DOHH2 (cell line): ENCODE measurements around the gene RILPL2.
"Not testable (repeated sequence)": the region's sequence is repeated elsewhere in the genome, so short reads cannot be mapped to it uniquely, and the experiment has no call there.

ENCODE experiments used
- H3F3A ChIP-seq: fragments of 200-600 bp; sonication (generic), shearing (Covaris generic); 2 replicates; pipeline ENCODE4 v1.6.0; 2016; ENCODE audit warnings: antibody characterized with exemption, mild to moderate bottlenecking; ENCODE audit not compliant: control insufficient read depth, insufficient read depth
- H3K27ac ChIP-seq: fragments of 200-600 bp; sonication (generic); 2 replicates; pipeline ENCODE4 v1.5.1; 2014; ENCODE audit warnings: low read depth, mild to moderate bottlenecking, low read length, moderate library complexity
- H3K27me3 ChIP-seq: fragments of 200-600 bp; sonication (generic); 2 replicates; pipeline ENCODE4 v1.6.1; 2014; ENCODE audit warnings: mild to moderate bottlenecking, low read length, mixed read lengths; ENCODE audit not compliant: control insufficient read depth
- H3K36me3 ChIP-seq: fragments of 200-600 bp; sonication (generic); 2 replicates; pipeline ENCODE4 v1.6.1; 2014; ENCODE audit warnings: mild to moderate bottlenecking, low read length, moderate library complexity, mixed read lengths; ENCODE audit not compliant: control insufficient read depth
- H3K4me1 ChIP-seq: fragments of 200-600 bp; sonication (generic); 2 replicates; pipeline ENCODE4 v1.6.1; 2014; ENCODE audit warnings: mild to moderate bottlenecking, low read length, mixed read lengths; ENCODE audit not compliant: control insufficient read depth
- H3K4me2 ChIP-seq: fragments of 200-600 bp; sonication (generic); 2 replicates; pipeline ENCODE4 v1.6.0; 2014; ENCODE audit warnings: mild to moderate bottlenecking, low read length, moderate library complexity
- H3K4me3 ChIP-seq: fragments of 200-600 bp; sonication (generic); 2 replicates; pipeline ENCODE4 v1.5.1; 2014; ENCODE audit warnings: mild to moderate bottlenecking, low read length, mixed read lengths
- H3K79me2 ChIP-seq: fragments of 200-600 bp; sonication (generic); 2 replicates; pipeline ENCODE4 v1.6.1; 2014; ENCODE audit warnings: mild to moderate bottlenecking, low read length, mixed read lengths; ENCODE audit not compliant: control insufficient read depth
- H3K9me2 ChIP-seq: fragments of 200-600 bp; sonication (generic); replicated peaks from 2 replicates; pipeline ENCODE4 v1.6.1; 2014; ENCODE audit warnings: mild to moderate bottlenecking, low read length, mixed read lengths; ENCODE audit not compliant: control insufficient read depth
- H3K9me3 ChIP-seq: fragments of 200-600 bp; sonication (generic); 2 replicates; pipeline ENCODE4 v1.6.1; 2014; ENCODE audit warnings: antibody characterized with exemption, low read length, mixed read lengths; ENCODE audit not compliant: control insufficient read depth, insufficient read depth
- H4K20me1 ChIP-seq: fragments of 200-600 bp; sonication (generic); 2 replicates; pipeline ENCODE4 v1.6.0; 2014; ENCODE audit warnings: low read depth, mild to moderate bottlenecking, antibody characterized with exemption, low read length, moderate library complexity; ENCODE audit not compliant: control insufficient read depth, insufficient read depth
- EZH2phosphoT487 ChIP-seq: fragments of 200-600 bp; sonication (generic); IDR thresholded peaks from 2 replicates; pipeline ENCODE4 v1.6.1; 2017; ENCODE audit warnings: borderline replicate concordance, mild to moderate bottlenecking, antibody characterized with exemption, low read length, moderate library complexity, mixed read lengths
- TF ChIP-seq, protein P1 (sequence below): fragments of 200-600 bp; sonication (generic); IDR thresholded peaks from one replicate; pipeline ENCODE4 v1.5.1; 2014; ENCODE audit warnings: antibody characterized with exemption, mild to moderate bottlenecking, low read depth, low read length; ENCODE audit not compliant: poor library complexity, severe bottlenecking

RILPL2 gene

DNA sequence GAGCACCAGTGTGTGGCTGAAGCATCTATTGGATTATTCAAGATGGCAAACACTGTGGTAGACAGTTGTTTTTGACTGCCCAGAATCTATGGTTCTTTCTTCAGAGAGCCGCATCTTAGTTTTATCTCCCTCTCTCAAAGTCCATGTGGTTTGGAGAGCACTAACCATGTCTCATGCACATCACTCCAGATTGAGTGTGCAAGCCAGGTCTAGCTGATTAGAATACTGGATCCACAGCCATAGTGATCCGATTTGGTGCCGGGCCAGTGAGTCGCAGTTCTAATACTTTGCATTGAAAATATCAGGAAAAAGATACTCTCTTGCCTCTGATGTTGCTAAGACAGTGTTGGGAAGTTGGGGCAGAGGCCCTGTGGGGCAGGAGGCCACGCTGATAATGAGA lies 67.3 kb downstream of the RILPL2 start:
- Histone ChIP-seq H3F3A (peaks cover 8% of the 10 kb centered on the region), H3K36me3 (peaks cover 3% of the 10 kb centered on the region), H3K9me2 (no peaks in the 10 kb centered on the region), H3K27ac (no peak overlapping the region), H3K4me3 (no peak overlapping the region), H3K9me3 (no peaks in the 10 kb centered on the region), H4K20me1 (no peaks in the 10 kb centered on the region), H3K27me3 (no peaks in the 10 kb centered on the region), H3K79me2 (peaks cover 5% of the 10 kb centered on the region), H3K4me2 (no peak overlapping the region), H3K4me1 (peaks cover 8% of the 10 kb centered on the region)
- TF ChIP-seq, protein P1, sequence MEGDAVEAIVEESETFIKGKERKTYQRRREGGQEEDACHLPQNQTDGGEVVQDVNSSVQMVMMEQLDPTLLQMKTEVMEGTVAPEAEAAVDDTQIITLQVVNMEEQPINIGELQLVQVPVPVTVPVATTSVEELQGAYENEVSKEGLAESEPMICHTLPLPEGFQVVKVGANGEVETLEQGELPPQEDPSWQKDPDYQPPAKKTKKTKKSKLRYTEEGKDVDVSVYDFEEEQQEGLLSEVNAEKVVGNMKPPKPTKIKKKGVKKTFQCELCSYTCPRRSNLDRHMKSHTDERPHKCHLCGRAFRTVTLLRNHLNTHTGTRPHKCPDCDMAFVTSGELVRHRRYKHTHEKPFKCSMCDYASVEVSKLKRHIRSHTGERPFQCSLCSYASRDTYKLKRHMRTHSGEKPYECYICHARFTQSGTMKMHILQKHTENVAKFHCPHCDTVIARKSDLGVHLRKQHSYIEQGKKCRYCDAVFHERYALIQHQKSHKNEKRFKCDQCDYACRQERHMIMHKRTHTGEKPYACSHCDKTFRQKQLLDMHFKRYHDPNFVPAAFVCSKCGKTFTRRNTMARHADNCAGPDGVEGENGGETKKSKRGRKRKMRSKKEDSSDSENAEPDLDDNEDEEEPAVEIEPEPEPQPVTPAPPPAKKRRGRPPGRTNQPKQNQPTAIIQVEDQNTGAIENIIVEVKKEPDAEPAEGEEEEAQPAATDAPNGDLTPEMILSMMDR = no peak
- TF ChIP-seq EZH2phosphoT487 = no peak

DNA sequence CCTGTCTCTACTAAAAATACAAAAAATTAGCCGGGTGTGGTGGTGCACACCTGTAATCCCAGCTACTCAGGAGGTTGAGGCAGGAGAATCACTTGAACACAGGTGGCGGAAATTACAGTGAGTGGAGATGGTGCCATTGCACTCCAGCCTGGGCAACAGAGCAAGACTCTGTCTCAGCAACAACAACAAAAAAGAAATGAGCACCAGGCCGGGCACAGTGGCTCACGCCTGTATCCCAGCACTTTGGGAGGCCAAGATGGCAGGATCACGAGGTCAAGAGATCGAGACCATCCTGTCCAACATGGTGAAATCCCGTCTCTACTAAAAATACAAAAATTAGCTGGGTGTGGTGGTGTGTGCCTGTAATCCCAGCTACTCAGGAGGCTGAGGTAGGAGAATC lies 68.1 kb downstream of the RILPL2 start:
- H3K27ac ChIP-seq, H3K4me3 ChIP-seq, H4K20me1 ChIP-seq, H3K27me3 ChIP-seq, H3K9me3 ChIP-seq, H3K9me2 ChIP-seq, H3K4me1 ChIP-seq, H3F3A ChIP-seq, H3K36me3 ChIP-seq, H3K4me2 ChIP-seq: not testable (repeated sequence)
- peaks cover 13% of the 10 kb centered on the region for H3K79me2 ChIP-seq

DNA sequence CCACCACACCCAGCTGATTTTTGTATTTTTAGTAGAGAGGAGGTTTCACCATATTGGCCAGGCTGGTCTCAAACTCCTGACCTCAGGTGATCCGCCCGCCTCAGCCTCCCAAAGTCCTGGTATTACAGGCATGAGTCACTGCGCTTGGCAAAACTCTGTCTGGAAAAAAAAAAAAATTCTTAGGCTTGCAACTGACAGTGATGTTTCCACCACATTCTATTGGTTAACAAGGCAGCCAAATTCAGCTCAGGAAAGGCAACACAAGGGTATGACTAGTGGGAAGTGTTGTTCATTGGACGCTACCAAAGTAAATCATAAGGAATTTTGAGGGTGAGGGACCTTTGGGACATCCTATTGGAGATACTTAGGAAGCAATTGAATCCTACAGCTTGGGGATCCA lies 69.0 kb downstream of the RILPL2 start:
- no peaks in the 10 kb centered on the region for H3K27me3 ChIP-seq

More for the DNA sequence above, 69.0 kb downstream of the RILPL2 start:
- Histone ChIP-seq H3K36me3 (peaks cover 10% of the 10 kb centered on the region), H3K79me2 (peaks cover 22% of the 10 kb centered on the region), H3K4me2 (no peak overlapping the region), H3K9me2 (no peaks in the 10 kb centered on the region), H4K20me1 (peaks cover 14% of the 10 kb centered on the region; the same call in 1 of the 2 replicates), H3K4me1 (peaks cover 16% of the 10 kb centered on the region), H3K9me3 (no peaks in the 10 kb centered on the region), H3F3A (peaks cover 8% of the 10 kb centered on the region), H3K4me3 (no peak overlapping the region), H3K27ac (no peak overlapping the region)
- TF ChIP-seq, protein P1 = no peak
- TF ChIP-seq EZH2phosphoT487 = no peak
